HG03558 (cell line): Measurements from ENCODE around the gene CLEC1B.
"Not testable (repeated sequence)": the region's sequence is repeated elsewhere in the genome, so short reads cannot be mapped to it uniquely, and the experiment has no call there.

Experiments
- ATAC-seq: cut with Tn5 transposase; IDR thresholded peaks from one replicate; pipeline ENCODE4 v1.9.1; 2021; ENCODE audit warnings: moderate number of reproducible peaks; ENCODE audit not compliant: unreplicated experiment; ENCODE audit errors: extremely low read depth

Gene CLEC1B

GRCh38 chr12:9976626-9977025 lies 22.3 kb downstream of the CLEC1B start:
- not testable (repeated sequence) for ATAC-seq

GRCh38 chr12:9975614-9976013 lies 23.3 kb downstream of the CLEC1B start:
- ATAC-seq = no peak

GRCh38 chr12:9974731-9975130 lies 24.2 kb downstream of the CLEC1B start:
- not testable (repeated sequence) for ATAC-seq

DNA sequence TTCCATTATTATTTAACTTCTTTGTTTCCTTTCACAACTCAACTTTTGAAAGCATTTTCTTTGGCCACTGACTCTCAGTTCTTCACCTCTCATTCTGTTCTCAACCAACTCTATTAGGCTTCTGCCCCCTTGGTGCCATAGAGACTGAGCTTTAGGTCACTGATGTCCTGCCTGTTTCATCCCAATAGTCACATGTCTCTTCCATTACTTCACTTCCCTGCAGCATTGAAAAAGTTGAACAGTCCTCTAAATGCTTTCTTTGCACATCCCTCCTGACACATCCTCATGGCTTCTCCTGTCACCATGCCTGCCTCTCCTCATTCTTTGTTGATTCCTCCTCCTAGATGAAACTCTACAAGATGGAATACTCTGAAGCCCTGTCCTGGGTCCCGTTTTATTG lies 25.0 kb downstream of the CLEC1B start:
- no peak for ATAC-seq

- ATAC-seq = no peak
Observed at GRCh38 chr12:9971181-9971580, 27.7 kb downstream of the CLEC1B start, which contains the start of gene CLEC12A. Gene CLEC12A, plus strand, starts transcription at chr12:9971409. Its CDS starts 188 bp downstream, at chr12:9971597.

GRCh38 chr12:9969673-9970072 lies 29.2 kb downstream of the CLEC1B start:
- ATAC-seq = no peak

DNA sequence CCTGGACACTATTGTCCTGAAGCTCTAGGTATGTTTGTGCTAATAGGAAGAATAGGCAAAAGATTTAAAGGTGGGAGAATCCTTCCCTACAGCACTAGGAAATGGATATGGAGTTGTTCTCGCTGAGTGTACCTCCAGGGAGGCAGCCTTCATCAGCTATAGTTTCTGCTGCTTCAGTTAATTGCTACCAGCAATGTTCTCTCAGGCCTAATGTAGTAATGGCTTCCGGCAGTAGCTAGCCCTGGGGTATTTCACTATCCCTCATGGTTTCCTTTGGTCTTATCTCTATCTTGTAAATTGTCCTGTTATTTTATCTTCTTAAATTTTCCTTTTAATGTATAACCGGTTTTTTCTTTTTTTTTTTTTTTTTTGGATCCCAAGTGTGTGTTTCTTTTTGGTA lies 37.0 kb downstream of the CLEC1B start:
- ATAC-seq = no peak

DNA sequence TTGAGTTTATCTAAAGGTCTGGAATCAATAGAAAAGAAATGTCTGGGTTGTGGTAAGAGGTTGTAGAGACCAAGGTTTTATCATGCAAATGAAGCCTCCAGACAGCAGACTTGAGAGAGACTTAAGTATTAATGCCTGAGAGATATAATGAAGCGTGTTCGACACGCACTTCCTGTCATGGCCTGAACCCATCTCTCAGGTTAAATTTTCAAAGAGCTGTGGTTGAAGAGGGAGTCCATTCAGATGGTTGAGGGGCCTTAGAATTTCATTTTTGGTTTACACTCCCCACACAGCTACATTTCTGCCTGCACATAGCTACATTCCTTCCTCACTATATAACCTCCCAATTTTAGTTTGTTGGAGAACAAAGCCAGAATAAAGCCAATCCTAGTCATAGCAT lies 37.8 kb downstream of the CLEC1B start:
- peak; percentile 49 for ATAC-seq

GRCh38 chr12:9960590-9960989 lies 38.3 kb downstream of the CLEC1B start:
- no peak for ATAC-seq

DNA sequence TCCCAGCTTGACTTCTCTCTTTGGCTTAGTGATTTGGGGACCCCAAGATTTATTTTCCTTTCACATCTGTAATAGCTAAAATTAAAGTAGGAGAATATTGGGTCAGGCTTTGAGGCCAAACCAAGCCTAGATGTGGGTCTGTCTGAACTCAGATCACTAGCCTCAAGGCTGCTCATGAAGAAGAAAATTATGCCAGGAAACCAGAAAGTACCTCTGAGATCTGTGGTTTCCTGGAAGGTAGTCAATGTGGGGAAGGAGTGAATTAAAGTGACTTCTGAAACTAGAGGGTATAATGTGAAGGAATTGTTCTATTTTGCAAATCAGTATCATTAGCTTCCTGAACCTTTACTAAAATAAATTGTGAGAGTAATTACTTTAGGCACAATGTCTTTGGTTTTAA lies 41.1 kb downstream of the CLEC1B start:
- ATAC-seq = no peak

GRCh38 chr12:9952954-9953729 lies 45.8 kb downstream of the CLEC1B start:
- not testable (repeated sequence) for ATAC-seq

- no peak for ATAC-seq
Observed at GRCh38 chr12:9951026-9951675, 47.8 kb downstream of the CLEC1B start.

DNA sequence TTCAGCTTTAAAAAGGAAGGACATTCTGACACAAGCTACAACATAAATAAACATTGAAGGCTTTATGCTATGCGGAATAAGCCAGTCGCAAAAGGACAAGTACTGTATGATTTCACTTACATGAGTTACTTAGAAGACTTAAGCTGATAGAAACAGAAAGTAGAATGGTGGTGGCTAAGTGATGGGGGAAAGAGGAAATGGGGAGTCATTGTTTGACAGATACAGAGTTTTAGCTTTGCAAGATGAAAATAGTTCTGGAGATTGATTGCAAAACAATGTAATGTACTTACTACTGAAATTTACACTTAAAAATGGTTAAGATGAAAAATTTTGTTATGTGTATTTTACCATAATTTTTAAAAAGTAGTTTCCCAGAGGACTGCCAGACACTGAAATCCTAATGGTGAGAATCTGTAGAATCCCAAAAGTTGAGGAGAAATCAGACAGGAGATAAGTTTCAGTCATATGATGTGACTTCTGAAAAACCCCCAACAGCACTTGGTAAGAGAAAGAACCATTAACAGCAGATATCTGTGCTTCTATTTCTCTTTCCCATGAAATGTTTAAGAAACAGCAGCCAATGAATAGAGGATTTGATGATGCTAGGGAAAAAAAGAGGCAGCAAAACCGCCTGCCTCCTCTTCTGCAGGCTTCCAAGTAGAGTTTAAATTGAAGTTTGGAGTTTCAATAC lies 50.2 kb downstream of the CLEC1B start:
- ATAC-seq = peak; percentile 92

DNA sequence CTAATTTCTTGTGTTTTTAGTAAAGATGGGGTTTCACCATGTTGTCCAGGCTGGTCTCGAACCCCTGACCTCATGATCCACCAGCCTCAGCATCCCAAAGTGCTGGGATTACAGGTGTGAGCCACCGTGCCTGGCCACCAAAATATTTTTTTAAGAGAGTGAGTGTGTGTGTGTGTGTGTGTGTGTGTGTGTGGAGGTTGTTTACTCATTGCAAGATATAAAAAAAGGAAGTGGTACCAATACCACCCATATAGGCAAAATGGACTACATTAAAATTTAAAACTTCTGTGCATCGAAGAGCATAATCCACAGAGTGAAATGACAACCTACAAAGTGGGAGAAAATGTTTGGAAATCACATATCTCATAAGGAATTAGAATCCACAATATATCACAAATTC lies 51.2 kb downstream of the CLEC1B start:
- no peak for ATAC-seq

GRCh38 chr12:9944391-9944790 lies 54.5 kb downstream of the CLEC1B start:
- ATAC-seq = no peak

DNA sequence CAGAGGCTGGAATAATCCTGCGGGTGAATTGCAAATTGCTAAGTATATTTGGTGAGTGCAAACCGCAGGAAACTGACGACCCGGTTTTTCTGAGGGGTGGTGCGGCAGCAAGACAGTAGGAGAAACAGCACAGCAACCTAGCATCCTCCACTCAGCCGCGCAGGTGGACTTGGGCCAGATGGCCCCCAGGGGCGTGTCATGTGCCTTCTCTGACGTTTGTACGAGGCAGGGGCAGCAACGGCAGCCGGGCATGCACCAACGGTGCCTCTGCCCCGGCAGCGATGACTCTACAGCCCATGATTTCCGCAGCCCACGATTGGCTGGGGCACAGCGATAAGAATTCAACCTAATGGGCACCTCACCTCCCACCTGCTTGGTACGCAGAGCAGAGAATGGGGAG lies 55.7 kb downstream of the CLEC1B start:
- no peak for ATAC-seq
